ENCODE data around the gene KIAA0040. TPM values are rescaled to one million over a fixed set of nuclear protein-coding genes. Genes with fewer than 3 reads are reported as not detected.

KIAA0040 gene
- total RNA-seq, 1 experiment from 2014 or later, result 32.4 TPM

GRCh38 chr1:175157200-175157599 lies 35.4 kb downstream of the KIAA0040 start (continued):
- TF ChIP-seq SIN3A (IDR thresholded peaks at IDR 0.05; ENCODE audit: low read depth) (no peak), ZFX (IDR thresholded peaks at IDR 0.05) (no peak), TCF7L2 (IDR thresholded peaks at IDR 0.05; ENCODE audit: borderline replicate concordance, extremely low read depth, insufficient read depth, insufficient read length) (no peak), SRF (IDR thresholded peaks at IDR 0.05; ENCODE audit: low read depth) (no peak), MAX (IDR thresholded peaks at IDR 0.05) (no peak), ZNF274 (IDR thresholded peaks at IDR 0.05; ENCODE audit: low read depth, low read length) (no peak), CEBPB (IDR thresholded peaks at IDR 0.05; ENCODE audit: low read depth) (no peak), ATF3 (IDR thresholded peaks at IDR 0.05) (no peak), RAD21 (IDR thresholded peaks at IDR 0.05; ENCODE audit: low read depth) (no peak), EGR1 (IDR thresholded peaks at IDR 0.05; ENCODE audit: low read depth) (no peak), EZH2phosphoT487 (IDR thresholded peaks at IDR 0.05; ENCODE audit: borderline replicate concordance) (no peak)

- Histone ChIP-seq H3K79me2 (ENCODE audit: insufficient read depth, low read length) (no peaks in the 10 kb centered on the region), H3K4me3 (replicated peaks in 1 of 2; ENCODE audit: low read depth in 1 of 2, low read length in 2 of 2) (no peak overlapping the region), H3K9ac (ENCODE audit: low read length) (no peak overlapping the region), H3K27me3 (ENCODE audit: insufficient read depth, low read length) (peaks cover 4% of the 10 kb centered on the region; the same call in 1 of the 2 replicates), H3K27ac (ENCODE audit: low read depth, low read length) (no peak overlapping the region), H3K9me2 (ENCODE audit: insufficient read depth) (no peaks in the 10 kb centered on the region), H3K9me3 (ENCODE audit: control insufficient read depth in 1 of 2, insufficient read depth in 1 of 2, low read depth in 1 of 2, low read length in 2 of 2) (no peaks in the 10 kb centered on the region), H2AFZ (ENCODE audit: low read depth, low read length, poor library complexity, severe bottlenecking) (no peak overlapping the region), H3K4me2 (ENCODE audit: low read length) (no peak overlapping the region), H3K4me1 (ENCODE audit: control insufficient read depth in 1 of 2, insufficient read depth in 2 of 2, low read length in 2 of 2) (peaks cover 0 to 15% of the 10 kb centered on the region in 2 experiments; a peak in 2 of 4 replicates), H3K36me3 (ENCODE audit: control insufficient read depth in 1 of 2, insufficient read depth in 2 of 2, low read length in 2 of 2) (peaks cover 10 to 12% of the 10 kb centered on the region in 2 experiments; a peak in 2 of 4 replicates), H4K20me1 (ENCODE audit: insufficient read depth) (no peaks in the 10 kb centered on the region)
- ChIA-PET RAD21 (ENCODE audit: low non-redundant PET in 1 of 2, low total read pairs in 2 of 2, uncharacterized antibody in 2 of 2, unreplicated experiment in 2 of 2) (interaction anchor here (1.8 to 2.2 kb wide), 2 partner anchors 163 to 164 kb away, joined by 12 to 15 read pairs; no protein-coding TSS in a partner anchor), POLR2A (interaction anchor here (1.3 kb wide), 1 partner anchor 126 kb away, joined by 3 read pairs; no protein-coding TSS in a partner anchor), CTCF (interaction anchor here (0.9 to 6.0 kb wide), 13 partner anchors 10 to 1691 kb away, joined by 3 to 140 read pairs (median 4); no protein-coding TSS in a partner anchor)
- BruUV-seq (replicated peaks), result no TSS peak
- DNase-seq (ENCODE audit: low read depth, low spot score) (no peak), ATAC-seq (no peak)
- intact Hi-C loops (cut with micrococcal nuclease), result loop anchor here (1.0 to 2.0 kb wide), 2 partner anchors 65 to 127 kb away; no protein-coding TSS in a partner anchor
- TF ChIP-seq POLR2AphosphoS5 (IDR thresholded peaks at IDR 0.05; ENCODE audit: low read depth, low read length) (no peak), TCF7L2 (IDR thresholded peaks at IDR 0.05; ENCODE audit: borderline replicate concordance, extremely low read depth, insufficient read depth, insufficient read length) (no peak), MAX (IDR thresholded peaks at IDR 0.05) (no peak), FOSL1 (IDR thresholded peaks at IDR 0.05; ENCODE audit: low read depth) (no peak), JUND (IDR thresholded peaks at IDR 0.05) (no peak), REST (IDR thresholded peaks at IDR 0.05; ENCODE audit: low read depth) (no peak), YY1 (IDR thresholded peaks at IDR 0.05; ENCODE audit: extremely low read depth, insufficient replicate concordance, low read depth, low read length) (no peak), EZH2 (IDR thresholded peaks at IDR 0.05) (no peak), ZBTB33 (IDR thresholded peaks at IDR 0.05; ENCODE audit: extremely low read depth, insufficient replicate concordance, low read length) (no peak), SRF (IDR thresholded peaks at IDR 0.05; ENCODE audit: low read depth) (no peak), SP1 (IDR thresholded peaks at IDR 0.05; ENCODE audit: low read depth) (no peak), CEBPB (IDR thresholded peaks at IDR 0.05; ENCODE audit: low read depth) (no peak), ATF3 (IDR thresholded peaks at IDR 0.05) (no peak), EGR1 (IDR thresholded peaks at IDR 0.05; ENCODE audit: low read depth) (no peak)
These were observed 36.6 kb downstream of the KIAA0040 start for GRCh38 chr1:175155936-175156335.

All from HCT116 (cell line).